Fibroblast of the aortic adventitia (primary cell): ENCODE data around the gene CMC1. TPM values are rescaled to one million over a fixed set of nuclear protein-coding genes. Genes with fewer than 3 reads are reported as not detected.
A peak's percentile ranks its signal among the peaks of the same experiment; 100 is the strongest.

Source experiments
- DNase-seq: peaks from one replicate; pipeline ENCODE4 v3.0.0-alpha.2; 2010; ENCODE audit warnings: low read depth
- H3K4me3 ChIP-seq: 2 replicates; pipeline ENCODE4 v1.5.1; 2011; ENCODE audit warnings: low read depth, mild to moderate bottlenecking, control low read depth, low read length, moderate library complexity
- total RNA-seq: library from RNA; depleted of rRNA; stranded (reverse); fragments of >200 nt; gene quantifications from 2 replicates; pipeline ENCODE4 v1.2.3, GENCODE V29; 2012; ENCODE audit warnings: low replicate concordance
- TF ChIP-seq, protein P1 (sequence below): IDR thresholded peaks from 2 replicates; pipeline ENCODE4 v1.5.1; 2011; ENCODE audit warnings: mild to moderate bottlenecking, low read length, control low read depth, inconsistent platforms; ENCODE audit not compliant: insufficient read depth

The CMC1 gene
- total RNA-seq, 1 donor, result 8.5 TPM

DNA sequence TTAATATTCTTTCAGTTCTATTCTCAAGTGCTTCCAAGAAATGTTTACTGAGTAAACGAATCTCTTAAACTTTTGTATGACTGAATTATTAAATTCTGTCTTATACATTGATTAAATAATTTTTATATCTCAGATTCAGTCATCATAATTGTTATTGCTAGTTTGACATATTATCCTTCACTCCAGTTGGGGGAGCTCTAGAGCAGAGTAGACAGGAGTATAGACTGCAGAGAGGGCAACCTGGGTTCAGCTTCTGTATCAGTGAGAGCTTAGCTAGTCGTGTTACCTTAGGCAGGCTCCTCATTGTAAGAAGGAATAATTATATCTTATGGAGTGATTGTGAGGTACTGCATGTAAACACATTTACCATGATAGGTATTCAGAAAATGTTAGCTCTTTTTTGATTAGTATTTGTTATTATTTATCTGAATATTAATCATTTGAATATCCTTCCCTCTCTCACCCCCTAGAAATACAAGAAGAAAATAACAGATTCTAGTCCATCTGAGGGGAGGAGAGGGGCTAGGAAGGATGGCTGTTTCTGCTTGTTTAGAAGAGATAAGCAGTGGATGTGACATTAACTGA lies 76.1 kb downstream of the CMC1 start:
- TF ChIP-seq, protein P1, sequence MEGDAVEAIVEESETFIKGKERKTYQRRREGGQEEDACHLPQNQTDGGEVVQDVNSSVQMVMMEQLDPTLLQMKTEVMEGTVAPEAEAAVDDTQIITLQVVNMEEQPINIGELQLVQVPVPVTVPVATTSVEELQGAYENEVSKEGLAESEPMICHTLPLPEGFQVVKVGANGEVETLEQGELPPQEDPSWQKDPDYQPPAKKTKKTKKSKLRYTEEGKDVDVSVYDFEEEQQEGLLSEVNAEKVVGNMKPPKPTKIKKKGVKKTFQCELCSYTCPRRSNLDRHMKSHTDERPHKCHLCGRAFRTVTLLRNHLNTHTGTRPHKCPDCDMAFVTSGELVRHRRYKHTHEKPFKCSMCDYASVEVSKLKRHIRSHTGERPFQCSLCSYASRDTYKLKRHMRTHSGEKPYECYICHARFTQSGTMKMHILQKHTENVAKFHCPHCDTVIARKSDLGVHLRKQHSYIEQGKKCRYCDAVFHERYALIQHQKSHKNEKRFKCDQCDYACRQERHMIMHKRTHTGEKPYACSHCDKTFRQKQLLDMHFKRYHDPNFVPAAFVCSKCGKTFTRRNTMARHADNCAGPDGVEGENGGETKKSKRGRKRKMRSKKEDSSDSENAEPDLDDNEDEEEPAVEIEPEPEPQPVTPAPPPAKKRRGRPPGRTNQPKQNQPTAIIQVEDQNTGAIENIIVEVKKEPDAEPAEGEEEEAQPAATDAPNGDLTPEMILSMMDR, result peak; percentile 68
- H3K4me3 ChIP-seq, result no peak overlapping the region
- DNase-seq, result peak; percentile 51

GRCh38 chr3:28320981-28321380 lies 79.6 kb downstream of the CMC1 start:
- no peak overlapping the region for H3K4me3 ChIP-seq
- TF ChIP-seq, protein P1, result no peak
- DNase-seq, result no peak

DNA sequence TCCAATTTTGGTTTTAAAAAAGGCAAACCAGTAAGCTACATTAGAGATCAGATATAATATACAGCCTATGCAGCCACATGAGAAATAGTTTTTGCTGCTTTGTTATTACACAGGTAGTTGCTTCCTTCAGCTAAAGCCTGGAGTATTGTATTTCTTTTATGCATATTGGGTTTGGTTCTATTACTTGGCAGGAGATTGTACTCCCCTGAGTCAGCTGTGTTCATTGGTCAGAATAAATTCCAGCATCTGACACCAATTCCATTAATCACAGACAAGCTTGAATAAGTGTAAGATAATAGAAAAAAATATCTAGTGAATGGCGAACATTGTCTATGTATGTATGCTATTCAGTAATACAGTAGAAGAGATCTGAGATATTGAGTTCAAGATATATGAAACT lies 81.0 kb downstream of the CMC1 start:
- TF ChIP-seq, protein P1, result no peak
- H3K4me3 ChIP-seq, result no peak overlapping the region
- DNase-seq, result peak; percentile 71

DNA sequence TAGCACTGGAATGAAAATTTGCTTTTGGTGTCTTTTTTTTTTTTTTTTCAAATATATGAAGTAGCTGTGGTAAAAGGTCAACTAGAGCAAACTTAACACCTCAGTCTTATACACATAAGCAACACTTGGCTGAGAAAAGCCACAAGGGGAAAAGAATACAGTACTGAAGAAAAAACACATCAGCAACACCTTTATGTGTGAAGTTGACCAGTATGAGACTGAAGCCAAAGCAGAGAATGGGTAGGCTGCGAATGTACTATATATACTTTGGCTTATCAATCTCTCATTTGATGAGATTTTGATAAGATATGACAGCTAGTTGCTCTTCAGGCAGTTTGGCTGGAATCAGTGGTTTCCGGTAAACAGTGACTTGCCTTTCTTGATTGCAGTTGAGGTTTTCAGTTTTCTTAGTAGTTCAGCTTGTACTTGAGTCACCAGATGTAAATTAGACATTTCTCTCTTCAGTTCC lies 85.1 kb downstream of the CMC1 start:
- TF ChIP-seq, protein P1, result no peak
- no peak for DNase-seq
- no peak overlapping the region for H3K4me3 ChIP-seq

DNA sequence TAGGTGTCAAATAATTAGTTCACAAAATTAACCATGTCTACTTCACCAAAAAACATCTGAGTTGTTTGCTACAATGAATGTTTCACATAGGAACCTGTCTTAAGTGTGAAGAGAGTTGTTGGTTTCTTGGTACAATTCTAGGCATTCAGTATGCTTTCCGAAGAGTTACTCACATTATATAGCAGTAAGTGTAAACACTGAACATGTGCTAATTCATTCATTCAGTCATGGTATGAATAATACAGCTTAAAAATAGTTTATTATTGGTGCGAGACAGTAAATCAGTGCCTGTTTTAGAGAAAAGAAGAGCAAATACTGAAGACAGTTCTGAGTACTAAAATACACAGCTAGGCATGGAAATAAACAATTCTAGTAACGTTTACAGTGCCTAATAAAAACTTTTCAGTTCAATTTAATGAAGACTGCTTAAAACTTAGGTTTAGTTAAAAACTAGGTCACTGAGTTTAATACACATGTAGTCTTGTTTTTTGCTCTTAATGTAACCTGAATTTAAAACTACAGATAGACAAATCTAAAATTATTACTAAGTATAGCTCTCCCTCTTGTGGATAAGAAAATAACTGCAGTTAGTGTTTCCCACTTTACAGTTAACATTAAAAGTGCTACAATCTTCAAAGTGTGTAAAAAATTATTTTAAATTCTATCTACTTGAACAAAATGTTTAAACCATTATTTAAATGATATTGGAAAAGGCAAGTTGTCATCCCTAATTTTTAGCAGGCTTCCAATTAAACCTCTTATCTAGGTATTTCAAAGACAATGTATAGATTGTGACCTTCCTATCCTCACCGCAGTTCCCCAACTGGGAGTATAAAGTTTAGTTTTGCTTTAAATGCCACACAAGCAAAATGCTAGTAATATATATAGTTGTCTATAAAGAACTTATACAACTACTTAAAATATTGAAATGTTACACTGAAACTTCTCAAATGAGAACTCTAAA lies 87.1 kb downstream of the CMC1 start:
- no peak overlapping the region for H3K4me3 ChIP-seq
- TF ChIP-seq, protein P1, result peak; percentile 58
- peak; percentile 59 for DNase-seq

- TF ChIP-seq, protein P1, result peak; percentile 9
- peak; percentile 28 for DNase-seq
- H3K4me3 ChIP-seq, result no peak overlapping the region
These were observed 93.1 kb downstream of the CMC1 start for GRCh38 chr3:28334552-28334951.
